HG03432 (cell line): ENCODE data around the gene GPR15.
A peak's percentile ranks its signal among the peaks of the same experiment; 100 is the strongest.

Experiments
- ATAC-seq: cut with Tn5 transposase; IDR thresholded peaks from one replicate; pipeline ENCODE4 v1.9.1; 2021; ENCODE audit warnings: mild to moderate bottlenecking, moderate library complexity; ENCODE audit not compliant: unreplicated experiment

GPR15 gene

DNA sequence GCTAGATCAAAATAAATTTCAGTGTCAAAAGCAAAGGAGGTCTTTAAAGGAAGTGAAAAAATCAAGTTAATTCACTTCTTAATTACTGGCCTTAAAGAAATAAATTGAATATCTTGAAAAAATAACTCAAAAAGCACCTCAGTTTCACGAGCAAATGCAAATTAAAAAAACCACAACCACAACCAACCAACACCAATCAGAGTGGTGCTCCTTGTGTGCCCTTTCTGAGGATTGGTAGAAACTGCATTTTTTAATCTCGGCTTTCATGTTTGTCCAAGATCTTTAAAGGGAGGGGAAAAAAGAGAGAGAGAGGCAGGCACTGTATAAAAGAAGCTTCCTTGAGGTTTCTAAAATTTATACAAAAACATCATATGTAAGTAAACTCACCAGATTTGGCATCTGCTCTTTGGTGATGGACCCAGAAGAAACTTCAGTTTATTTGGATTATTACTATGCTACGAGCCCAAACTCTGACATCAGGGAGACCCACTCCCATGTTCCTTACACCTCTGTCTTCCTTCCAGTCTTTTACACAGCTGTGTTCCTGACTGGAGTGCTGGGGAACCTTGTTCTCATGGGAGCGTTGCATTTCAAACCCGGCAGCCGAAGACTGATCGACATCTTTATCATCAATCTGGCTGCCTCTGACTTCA is at the start of gene GPR15:
Gene GPR15 (plus strand): TSS at position 357 of the 653 bp plus-strand sequence. CDS start 56 bp downstream, at position 413.
- ATAC-seq = peak; percentile 40

GRCh38 chr3:98482717-98483482 is 48.9 kb upstream of the GPR15 start:
- peak; percentile 42 for ATAC-seq

- ATAC-seq = no peak
Measured at GRCh38 chr3:98483626-98484025, 48.2 kb upstream of the GPR15 start.

DNA sequence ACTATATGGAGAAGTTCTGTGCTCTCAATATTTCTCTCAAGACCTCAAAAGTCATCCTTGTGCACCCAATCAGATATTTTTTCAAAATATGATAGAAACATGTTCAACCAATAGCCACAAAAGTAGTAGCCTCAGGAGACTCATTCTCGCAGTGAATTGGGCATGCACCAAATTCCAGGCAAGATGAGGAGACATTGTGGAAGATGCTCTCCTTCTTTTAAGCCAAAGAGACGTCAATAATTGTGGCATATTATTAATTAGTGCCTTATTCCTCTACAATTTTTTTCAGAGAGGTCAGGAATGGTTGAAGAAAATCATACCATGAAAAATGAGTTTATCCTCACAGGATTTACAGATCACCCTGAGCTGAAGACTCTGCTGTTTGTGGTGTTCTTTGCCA is 34.4 kb upstream of the GPR15 start, which contains the start of gene OR5K2:
Gene OR5K2 (plus strand): TSS at position 301 of the 400 bp plus-strand sequence. CDS start 0 bp downstream, at position 301.
- no peak for ATAC-seq

- no peak for ATAC-seq
Measured at GRCh38 chr3:98500019-98500418, 31.8 kb upstream of the GPR15 start.

GRCh38 chr3:98501270-98501669 is 30.5 kb upstream of the GPR15 start:
- ATAC-seq = no peak

GRCh38 chr3:98501863-98502576 is 29.8 kb upstream of the GPR15 start:
- ATAC-seq = no peak

DNA sequence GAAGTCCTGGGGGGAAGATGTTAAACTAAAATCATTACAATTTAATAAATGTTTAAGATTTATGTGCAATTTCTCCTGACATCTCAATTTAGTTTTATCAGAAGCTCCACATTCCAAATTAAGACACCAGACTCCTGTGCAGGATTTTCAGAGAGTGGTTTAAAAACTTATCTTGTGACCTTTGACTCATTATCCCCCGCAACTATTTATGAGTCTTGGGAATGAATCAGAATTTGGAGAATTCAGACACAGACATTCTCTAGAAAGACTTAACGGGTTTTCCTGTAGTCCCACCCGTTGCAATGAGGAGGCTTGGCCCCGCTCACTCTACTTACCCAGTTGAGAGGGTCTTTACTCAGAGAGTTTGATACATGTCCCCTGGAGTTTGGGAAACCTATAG is 27.2 kb upstream of the GPR15 start:
- no peak for ATAC-seq

GRCh38 chr3:98508582-98508981 is 23.2 kb upstream of the GPR15 start:
- no peak for ATAC-seq

DNA sequence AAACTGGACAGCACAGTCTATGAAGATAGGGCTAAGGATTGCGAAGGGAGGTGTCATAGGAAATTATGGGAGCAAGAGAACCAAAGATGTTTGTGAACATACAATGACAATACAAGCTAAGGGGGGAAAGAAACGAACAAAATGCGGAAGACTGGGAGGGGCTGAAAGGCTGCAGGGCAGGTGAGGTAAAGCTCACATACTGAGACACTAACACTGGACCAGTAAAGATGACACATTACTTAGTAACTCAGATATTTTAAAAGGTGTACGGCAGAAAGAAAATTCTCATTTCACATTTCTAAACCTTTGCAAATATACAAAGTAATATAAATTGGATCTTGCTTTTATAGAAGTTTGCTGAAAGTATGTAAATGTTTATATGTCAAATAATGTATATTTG is 19.2 kb upstream of the GPR15 start:
- no peak for ATAC-seq

DNA sequence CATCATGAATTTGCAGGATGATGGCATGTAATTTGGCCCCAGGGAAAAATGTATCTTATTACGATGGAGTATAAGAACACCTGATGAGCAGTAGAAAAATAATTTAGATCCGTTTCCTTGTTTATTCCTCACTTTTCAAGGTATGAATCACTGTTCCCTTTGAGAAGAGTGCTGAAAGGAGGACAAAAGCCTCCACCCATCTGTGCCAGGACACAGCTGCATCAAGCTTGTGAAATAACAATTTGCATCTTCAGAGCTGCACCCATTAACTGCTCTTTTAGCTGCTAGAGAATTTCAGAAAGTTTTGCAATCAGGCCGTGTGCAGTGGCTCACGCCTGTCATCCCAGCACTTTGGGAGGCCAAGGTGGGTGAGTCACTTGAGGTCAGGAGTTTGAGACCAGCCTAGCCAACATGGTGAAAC is 18.7 kb upstream of the GPR15 start:
- no peak for ATAC-seq

DNA sequence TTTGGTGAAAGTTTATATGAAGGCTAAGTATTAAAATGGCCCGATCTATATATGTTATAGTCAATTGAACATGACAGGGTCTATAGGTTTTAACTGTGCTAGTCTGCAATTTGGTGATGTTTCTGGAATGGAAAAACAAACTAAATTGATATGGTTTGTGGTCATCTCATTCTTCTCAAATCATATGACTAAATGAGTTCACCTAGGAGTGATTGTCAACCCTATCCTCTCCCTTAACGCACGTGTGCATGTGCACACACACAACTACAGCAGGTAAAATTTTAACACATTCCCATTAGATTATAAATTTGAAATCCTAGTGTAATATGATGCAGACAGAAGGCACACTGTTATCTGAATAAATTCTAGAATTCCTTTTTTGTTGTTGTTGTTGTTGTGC is 18.0 kb upstream of the GPR15 start:
- no peak for ATAC-seq

DNA sequence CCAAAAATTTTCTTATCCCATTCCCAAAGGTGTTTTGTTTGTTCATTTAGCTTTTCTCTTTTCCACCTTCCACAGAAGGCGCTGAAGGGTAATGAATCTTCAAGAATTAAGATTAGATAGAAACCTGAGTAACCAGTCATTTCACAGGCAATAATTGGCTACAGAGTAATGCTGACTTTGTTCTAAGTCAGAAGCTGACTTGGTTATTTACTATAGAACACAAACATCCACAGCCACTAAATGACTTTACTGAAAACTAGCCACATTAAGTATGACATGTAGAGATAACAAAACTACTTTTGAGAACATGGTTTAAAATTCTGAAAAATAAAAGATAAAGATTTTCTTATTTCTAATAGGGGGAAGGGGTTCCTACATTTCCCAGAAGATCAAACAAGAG is 16.8 kb upstream of the GPR15 start:
- ATAC-seq = no peak

DNA sequence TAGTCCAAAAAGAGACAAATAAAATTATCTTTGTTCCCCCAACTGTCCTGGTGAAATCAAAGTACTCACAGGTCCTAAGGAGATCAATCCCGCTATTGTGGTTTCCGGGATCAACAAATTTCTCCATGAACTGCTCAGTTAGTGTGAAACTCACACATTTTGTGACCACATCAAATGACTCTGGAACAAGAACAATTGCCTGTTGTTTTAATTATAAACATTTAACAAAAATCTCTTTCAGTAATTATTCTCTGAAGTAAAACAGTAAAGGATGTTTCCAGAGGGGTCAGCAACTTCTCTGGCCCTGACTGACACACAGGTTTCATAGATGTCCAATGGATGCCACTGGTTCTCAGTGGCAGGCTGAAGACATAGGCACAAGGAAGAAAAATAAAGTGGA is 13.0 kb upstream of the GPR15 start:
- no peak for ATAC-seq

- no peak for ATAC-seq
Measured at GRCh38 chr3:98519351-98519750, 12.4 kb upstream of the GPR15 start.

GRCh38 chr3:98521897-98522543 is 9.8 kb upstream of the GPR15 start:
- peak; percentile 46 for ATAC-seq

DNA sequence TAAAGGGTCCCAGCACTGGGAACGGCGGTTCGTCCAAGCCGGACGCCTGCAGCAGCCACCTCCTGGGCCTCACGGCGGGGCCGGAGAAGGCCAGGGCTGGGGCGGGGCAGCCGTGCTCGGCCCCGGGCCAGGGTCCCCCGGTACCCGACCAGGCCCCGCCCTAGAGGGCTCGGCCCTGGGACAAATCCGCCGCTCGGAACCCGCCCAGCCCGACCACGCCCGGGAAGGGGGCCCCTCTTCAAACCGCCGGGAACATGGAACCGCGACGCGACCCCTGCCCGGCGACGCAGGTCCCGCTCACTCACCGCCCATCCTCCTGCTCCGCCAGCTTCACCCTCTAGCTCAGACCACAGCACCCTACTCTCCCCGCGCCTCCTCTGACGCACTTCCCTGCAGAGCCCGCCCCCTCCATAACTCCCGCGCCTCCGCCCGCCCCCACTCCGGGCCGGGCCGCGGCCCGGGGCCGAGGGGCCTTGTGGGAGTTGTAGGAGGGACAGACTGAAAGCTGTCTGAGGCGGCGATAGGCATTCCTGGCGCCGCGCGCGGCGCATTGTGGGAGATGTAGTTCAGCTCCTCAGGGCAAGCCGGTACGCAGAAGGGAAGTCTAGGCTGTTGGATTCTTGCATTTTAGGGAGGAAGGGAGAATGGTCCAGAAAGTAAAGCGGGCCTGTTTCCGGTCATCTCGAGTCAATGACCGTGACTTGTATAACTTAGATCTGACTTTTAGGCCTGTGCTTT is 9.1 kb upstream of the GPR15 start, which contains the start of gene CLDND1:
Gene CLDND1 (minus strand): TSS at position 359 of the 738 bp plus-strand sequence. CDS start 1,478 bp downstream, outside the sequence.
- peak; percentile 91 for ATAC-seq

DNA sequence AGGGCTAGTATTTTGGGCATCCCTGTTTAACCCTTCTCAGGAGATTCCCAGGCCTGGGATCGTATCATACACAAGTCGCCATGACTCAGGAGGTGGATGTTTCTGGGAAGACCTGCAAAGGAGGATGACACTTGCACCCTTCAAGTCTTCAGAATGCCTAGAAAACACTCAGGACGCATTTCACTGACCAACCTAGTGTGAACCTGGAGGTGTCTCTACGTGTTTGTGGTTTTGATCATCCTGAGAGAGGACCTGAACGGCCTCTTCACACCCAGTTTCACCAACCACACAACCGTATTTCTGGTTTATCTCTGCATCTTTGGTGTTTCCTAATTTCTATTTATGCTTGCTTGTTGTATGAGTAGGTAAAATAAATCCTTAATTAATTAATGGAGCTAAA is 6.3 kb upstream of the GPR15 start:
- ATAC-seq = no peak

- ATAC-seq = no peak
Measured at GRCh38 chr3:98528474-98529346, 3.1 kb upstream of the GPR15 start.
